ENCODE data around the gene FRRS1L.
A peak's percentile ranks its signal among the peaks of the same experiment; 100 is the strongest.

FRRS1L gene

DNA sequence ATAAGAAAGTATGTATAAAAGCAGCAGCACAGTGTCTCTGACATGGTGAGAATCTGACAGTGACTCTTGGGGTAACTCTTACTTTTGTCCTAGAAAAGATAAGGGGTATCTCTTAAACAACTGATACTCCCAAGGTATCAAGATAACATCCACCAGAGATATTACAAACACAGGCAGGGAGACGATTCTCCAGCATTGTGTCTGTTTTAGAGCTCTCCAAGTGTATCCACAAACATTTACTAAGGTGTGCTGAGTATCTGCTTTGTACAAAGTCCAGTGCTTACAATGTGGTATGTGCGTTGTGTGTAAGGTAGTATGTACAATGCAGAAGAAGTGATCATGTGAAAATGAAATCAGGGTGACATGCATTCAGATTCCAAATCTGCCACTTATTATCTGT is 42.9 kb downstream of the FRRS1L start:
- no peak for TF ChIP-seq TAF1 (IDR thresholded peaks at IDR 0.05; ENCODE audit: low read depth, low read length)
- no peak for DNase-seq (ENCODE audit: insufficient read length, low spot score)
- no peak for FAIRE-seq

DNA sequence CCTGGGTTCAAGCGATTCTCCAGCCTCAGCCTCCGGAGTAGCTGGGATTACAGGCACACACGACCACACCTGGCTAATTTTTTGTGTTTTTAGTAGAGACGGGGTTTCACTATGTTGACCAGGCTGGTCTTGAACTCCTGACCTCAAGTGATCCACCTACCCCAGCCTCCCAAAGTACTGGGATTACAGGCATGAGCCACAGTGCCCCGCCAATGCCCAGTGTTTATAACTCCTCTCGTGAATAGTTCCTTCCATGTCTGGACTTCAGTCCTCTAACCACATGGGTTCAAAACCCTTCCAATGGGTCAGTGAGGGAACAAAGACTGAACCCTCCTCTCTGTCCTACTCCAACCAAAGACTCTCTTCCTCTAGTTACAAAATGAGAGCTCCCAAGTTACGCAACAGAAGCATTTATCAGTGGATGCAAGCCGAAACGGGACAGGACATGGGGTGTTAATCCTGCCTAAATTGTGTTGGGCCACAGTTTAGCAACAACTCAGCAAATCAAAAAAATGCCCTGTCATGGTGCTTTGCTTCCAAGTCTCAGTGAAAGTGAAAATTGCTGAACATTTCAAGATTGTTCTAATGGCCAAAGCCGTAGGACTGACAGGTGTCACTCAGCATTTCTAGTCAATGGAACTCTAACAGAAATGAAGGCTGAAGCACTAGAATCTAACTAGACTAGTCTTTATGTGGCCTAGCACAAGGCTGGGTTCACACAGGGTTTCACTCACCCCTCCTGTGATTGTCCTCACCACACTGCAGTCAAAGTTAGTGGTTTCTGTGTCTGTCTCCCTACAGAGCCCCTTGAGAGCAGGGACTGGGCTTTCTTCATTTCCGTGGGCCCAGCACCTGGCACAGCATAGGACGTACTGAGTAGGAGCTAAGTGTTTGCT is 44.1 kb downstream of the FRRS1L start:
- FAIRE-seq (peak; percentile 82), DNase-seq (ENCODE audit: insufficient read length, low spot score) (no peak)
- TF ChIP-seq POLR2AphosphoS5 (IDR thresholded peaks at IDR 0.05; ENCODE audit: low read depth, low read length) (no peak), POLR2A (IDR thresholded peaks at IDR 0.05; ENCODE audit: low read depth, low read length) (no peak), TAF1 (IDR thresholded peaks at IDR 0.05; ENCODE audit: low read depth, low read length) (no peak), PAX5 (IDR thresholded peaks at IDR 0.05; ENCODE audit: insufficient read depth, low read length, severe bottlenecking) (peak; percentile 20), POU2F2 (IDR thresholded peaks at IDR 0.05; ENCODE audit: low read depth, low read length) (peak; percentile 76; the same call in 1 of the 2 replicates)

DNA sequence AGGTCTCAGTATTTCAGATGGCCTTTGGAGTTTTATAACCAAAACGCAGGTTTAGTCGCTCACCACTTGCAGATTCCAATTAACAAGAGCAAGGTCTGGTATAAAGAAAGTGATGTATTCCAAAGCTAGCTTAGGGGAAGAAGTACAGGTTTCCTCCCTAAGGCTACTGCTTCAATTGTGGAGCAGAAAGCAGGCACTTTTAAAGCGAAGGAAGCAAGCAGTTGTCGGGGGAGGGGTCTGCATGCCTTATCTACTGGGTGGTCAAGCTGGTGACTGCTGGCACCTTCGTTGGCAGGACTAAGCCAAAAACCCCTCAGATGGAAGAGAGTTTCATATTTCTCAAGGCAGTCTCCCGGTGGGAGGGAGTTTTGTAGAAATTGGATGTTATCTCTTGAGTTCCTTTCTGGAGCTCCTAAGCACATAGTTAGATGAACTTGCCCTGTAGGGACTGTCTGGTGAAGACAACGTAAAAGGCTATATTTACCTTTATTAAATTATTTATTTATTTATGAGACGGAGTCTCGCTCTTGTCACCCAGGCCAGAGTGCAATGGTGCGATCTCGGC is 45.7 kb downstream of the FRRS1L start:
- DNase-seq (ENCODE audit: insufficient read length, low spot score) (no peak), FAIRE-seq (no peak)

DNA sequence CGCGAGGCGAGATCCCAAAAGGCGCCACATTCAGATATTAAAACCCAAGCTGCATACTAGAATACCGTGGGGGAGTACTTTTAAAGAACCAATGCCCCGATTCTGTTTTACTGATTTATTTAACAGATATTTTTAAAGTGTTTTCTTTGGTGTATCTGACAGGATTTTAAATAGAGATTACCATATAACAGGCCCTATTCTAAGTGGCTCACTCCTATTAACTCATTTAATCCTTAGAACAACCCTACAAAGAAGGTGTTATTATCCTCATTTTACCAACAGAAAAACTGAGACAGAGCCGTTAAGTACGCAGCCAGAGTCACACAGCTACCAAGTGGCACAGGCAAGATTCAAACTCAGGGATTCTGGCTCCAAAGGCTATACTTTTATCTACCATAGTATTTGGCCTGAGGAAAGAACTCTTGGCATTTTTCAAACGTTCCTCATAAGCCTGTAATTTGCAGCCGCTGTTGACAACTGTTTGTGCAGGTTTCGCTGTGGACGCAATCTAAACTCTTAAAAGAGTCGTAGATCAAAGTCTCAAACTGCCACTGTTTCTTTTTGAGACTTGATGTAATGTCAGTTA is 46.8 kb downstream of the FRRS1L start:
- FAIRE-seq (no peak), DNase-seq (ENCODE audit: insufficient read length, low spot score) (no peak)
- no peak for TF ChIP-seq POLR2AphosphoS5 (IDR thresholded peaks at IDR 0.05; ENCODE audit: low read depth, low read length)
- TF ChIP-seq PAX5 (IDR thresholded peaks at IDR 0.05; ENCODE audit: insufficient read depth, low read length, severe bottlenecking) = no peak
- no peak for TF ChIP-seq SPI1 (IDR thresholded peaks at IDR 0.05; ENCODE audit: low read depth, low read length)
- TF ChIP-seq POLR2A (IDR thresholded peaks at IDR 0.05; ENCODE audit: low read depth, low read length) = no peak
- no peak for TF ChIP-seq POU2F2 (IDR thresholded peaks at IDR 0.05; ENCODE audit: low read depth, low read length)

More for the DNA sequence above, 45.7 kb downstream of the FRRS1L start:
- TF ChIP-seq POLR2AphosphoS5 (IDR thresholded peaks at IDR 0.05; ENCODE audit: low read depth, low read length) (no peak), POLR2A (IDR thresholded peaks at IDR 0.05; ENCODE audit: low read depth, low read length) (no peak), POU2F2 (IDR thresholded peaks at IDR 0.05; ENCODE audit: low read depth, low read length) (no peak), SPI1 (IDR thresholded peaks at IDR 0.05; ENCODE audit: low read depth, low read length) (no peak), PAX5 (IDR thresholded peaks at IDR 0.05; ENCODE audit: insufficient read depth, low read length, severe bottlenecking) (no peak), TAF1 (IDR thresholded peaks at IDR 0.05; ENCODE audit: low read depth, low read length) (no peak)

DNA sequence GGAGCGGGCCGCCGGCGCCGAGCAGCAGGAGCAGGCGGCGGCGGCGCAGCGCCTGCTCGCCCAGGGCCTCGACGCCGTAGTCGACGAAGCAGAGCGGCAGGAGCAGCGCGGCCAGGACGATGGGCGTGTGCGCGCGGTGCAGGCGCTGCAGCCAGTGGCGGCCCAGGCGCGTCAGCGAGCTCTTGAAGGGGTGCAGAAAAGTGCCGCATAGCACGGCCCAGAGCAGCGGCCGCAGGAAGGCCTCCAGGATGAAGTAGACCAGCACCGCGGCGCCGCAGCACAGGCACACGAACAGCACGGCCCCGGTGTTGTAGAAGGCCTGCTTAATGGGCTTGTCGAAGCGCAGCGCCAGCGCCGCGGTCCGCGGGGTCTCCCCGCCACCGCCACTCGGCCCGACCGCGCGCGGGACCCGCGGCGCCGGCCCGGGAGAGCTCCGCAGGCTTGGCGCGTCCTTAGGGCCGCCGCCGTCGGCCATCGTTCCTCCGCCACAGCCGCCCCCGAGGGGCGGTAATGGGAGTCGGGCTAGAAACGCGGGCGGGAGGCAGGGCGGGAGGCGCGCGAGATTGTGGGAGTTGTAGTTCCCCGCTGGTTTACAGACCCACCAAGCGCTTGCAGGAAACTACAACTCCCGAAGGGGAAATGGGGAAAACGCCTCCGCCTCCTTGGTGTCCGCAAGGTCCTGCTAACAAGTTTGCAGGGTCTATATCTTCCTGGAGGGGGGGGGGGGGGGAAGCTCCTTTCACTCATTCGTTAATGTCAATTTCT is 47.4 kb downstream of the FRRS1L start, which contains the start of gene TMEM245:
TSS of gene TMEM245 (minus strand) at position 509 of the 765 bp plus-strand sequence. CDS start at position 475, 34 bp downstream.
- DNase-seq (ENCODE audit: insufficient read length, low spot score) (peak; percentile 83), FAIRE-seq (peak; percentile 85)
- peak; percentile 1 for TF ChIP-seq PAX5 (IDR thresholded peaks at IDR 0.05; ENCODE audit: insufficient read depth, low read length, severe bottlenecking)
- TF ChIP-seq SPI1 (IDR thresholded peaks at IDR 0.05; ENCODE audit: low read depth, low read length) = no peak
- TF ChIP-seq POLR2A (IDR thresholded peaks at IDR 0.05; ENCODE audit: low read depth, low read length) = peak; percentile 71
- peak; percentile 44; the same call in 1 of the 2 replicates for TF ChIP-seq POU2F2 (IDR thresholded peaks at IDR 0.05; ENCODE audit: low read depth, low read length)
- TF ChIP-seq TAF1 (IDR thresholded peaks at IDR 0.05; ENCODE audit: low read depth, low read length) = peak; percentile 71
- TF ChIP-seq POLR2AphosphoS5 (IDR thresholded peaks at IDR 0.05; ENCODE audit: low read depth, low read length) = peak; percentile 63

DNA sequence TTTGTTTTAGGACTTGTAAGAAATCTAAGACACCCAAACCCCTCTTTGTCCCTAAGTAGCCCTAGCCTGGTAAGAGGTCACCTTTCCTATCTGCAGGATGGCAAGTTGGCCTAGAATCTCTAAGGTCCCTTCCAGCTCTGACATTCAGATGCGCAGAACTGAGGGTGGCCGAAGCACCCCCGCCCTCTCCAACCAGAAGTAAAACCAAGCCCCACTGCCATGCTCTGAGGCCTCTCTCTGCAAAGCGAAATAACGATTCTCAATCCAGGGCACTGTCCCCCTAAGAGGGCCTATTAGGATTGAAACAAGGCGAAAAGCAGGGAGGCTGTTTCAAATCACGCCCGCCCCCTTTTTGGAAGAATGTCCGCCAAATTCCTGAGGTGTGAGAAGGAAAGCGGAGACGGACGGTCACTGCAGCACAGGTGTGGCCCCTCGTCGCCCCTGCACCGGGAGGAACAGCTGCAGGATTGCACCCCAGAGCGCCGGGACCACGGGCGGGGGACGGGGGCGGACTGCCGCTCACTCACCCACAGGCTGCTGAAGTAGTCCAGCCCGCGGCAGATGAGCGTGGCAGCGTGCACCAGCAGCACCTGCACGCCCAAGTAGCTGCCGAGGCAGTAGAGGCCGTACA is 48.1 kb downstream of the FRRS1L start:
- no peak for FAIRE-seq
- DNase-seq (ENCODE audit: insufficient read length, low spot score) = no peak
- TF ChIP-seq PAX5 (IDR thresholded peaks at IDR 0.05; ENCODE audit: insufficient read depth, low read length, severe bottlenecking) (no peak), POU2F2 (IDR thresholded peaks at IDR 0.05; ENCODE audit: low read depth, low read length) (no peak), SPI1 (IDR thresholded peaks at IDR 0.05; ENCODE audit: low read depth, low read length) (no peak), POLR2AphosphoS5 (IDR thresholded peaks at IDR 0.05; ENCODE audit: low read depth, low read length) (no peak), POLR2A (IDR thresholded peaks at IDR 0.05; ENCODE audit: low read depth, low read length) (no peak), TAF1 (IDR thresholded peaks at IDR 0.05; ENCODE audit: low read depth, low read length) (no peak)

DNA sequence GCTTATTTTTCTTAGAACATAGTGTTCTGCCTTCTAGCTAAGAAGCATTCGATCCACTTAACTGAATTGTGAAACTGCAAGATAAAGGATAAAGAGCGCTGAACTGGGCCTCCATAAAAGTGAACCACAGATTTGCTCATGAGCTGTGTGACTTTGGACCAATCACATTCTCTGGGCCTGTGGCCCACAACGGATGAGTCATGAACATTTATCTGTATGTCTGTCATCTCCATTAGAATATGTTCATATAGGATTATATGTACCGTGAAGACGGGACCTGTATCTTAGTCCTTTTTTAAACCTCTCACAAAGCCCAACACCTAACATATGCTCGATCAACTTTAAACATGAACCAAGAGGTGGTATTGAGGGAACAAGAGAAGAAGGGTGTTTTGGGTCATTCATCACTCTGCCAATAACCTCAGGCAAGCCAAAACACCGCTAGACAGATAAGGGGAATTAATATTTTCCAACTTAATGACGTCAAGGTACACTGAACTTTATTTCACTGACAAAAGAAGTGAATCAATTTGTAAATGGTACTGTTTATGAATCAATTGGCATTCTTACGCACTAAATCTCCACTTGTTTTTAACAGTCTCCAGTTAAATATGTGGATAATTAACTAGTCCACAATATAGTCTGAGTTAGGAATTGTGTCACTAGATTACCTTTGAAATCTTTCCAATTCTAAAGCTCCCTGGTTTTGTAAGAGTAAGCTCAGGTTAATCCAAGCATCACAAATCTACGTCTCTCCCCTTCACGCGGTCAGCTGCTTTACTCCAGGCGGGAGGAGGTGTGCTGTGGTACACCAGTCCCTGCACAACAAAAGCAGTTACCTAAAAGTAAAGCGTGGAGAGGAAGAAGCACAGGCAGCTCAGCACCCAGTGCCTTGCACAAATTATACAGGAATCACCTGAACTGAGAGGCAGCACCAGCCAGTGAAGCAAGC is 48.9 kb downstream of the FRRS1L start:
- DNase-seq (ENCODE audit: insufficient read length, low spot score) (no peak), FAIRE-seq (no peak)
- TF ChIP-seq POLR2A (IDR thresholded peaks at IDR 0.05; ENCODE audit: low read depth, low read length) = no peak
- no peak for TF ChIP-seq PAX5 (IDR thresholded peaks at IDR 0.05; ENCODE audit: insufficient read depth, low read length, severe bottlenecking)
- TF ChIP-seq POU2F2 (IDR thresholded peaks at IDR 0.05; ENCODE audit: low read depth, low read length) = no peak
- TF ChIP-seq SPI1 (IDR thresholded peaks at IDR 0.05; ENCODE audit: low read depth, low read length) = no peak
- TF ChIP-seq TAF1 (IDR thresholded peaks at IDR 0.05; ENCODE audit: low read depth, low read length) = no peak
- no peak for TF ChIP-seq POLR2AphosphoS5 (IDR thresholded peaks at IDR 0.05; ENCODE audit: low read depth, low read length)

Measured in GM12891 (cell line).